NCI-H1105 treated with DMSO at 0.1 percent for 48 hours (cell line): ENCODE measurements around the gene IRF7.

Source experiments
- DNase-seq: peaks from one replicate; lab custom pipeline; 2025; lab: John Stamatoyannopoulos, UW

The IRF7 gene

GRCh38 chr11:620935-621814, 5.4 kb upstream of the IRF7 start:
- DNase-seq = no peak

- no peak for DNase-seq
Measured at GRCh38 chr11:620201-620600, 4.5 kb upstream of the IRF7 start.

- DNase-seq = no peak
Measured at GRCh38 chr11:619628-620050, 3.9 kb upstream of the IRF7 start.

GRCh38 chr11:618856-619627, 3.3 kb upstream of the IRF7 start:
- no peak for DNase-seq

GRCh38 chr11:617912-618682, 2.3 kb upstream of the IRF7 start:
- no peak for DNase-seq

GRCh38 chr11:617199-617911, 1.6 kb upstream of the IRF7 start:
- DNase-seq = no peak

GRCh38 chr11:616320-617198, 809 bp upstream of the IRF7 start:
- no peak for DNase-seq

- DNase-seq = peak; percentile 37
Measured at GRCh38 chr11:614623-615503, 887 bp downstream of the IRF7 start.

GRCh38 chr11:614021-614622, 1.6 kb downstream of the IRF7 start:
- no peak for DNase-seq

- peak; percentile 12 for DNase-seq
Measured at GRCh38 chr11:613369-613968, 2.3 kb downstream of the IRF7 start.

- no peak for DNase-seq
Measured at GRCh38 chr11:612961-613300, 2.8 kb downstream of the IRF7 start.

GRCh38 chr11:612201-612960, 3.4 kb downstream of the IRF7 start:
- peak; percentile 56 for DNase-seq

- no peak for DNase-seq
Measured at GRCh38 chr11:611001-611996, 4.5 kb downstream of the IRF7 start.

GRCh38 chr11:610146-610801, 5.5 kb downstream of the IRF7 start:
- DNase-seq = no peak

GRCh38 chr11:609341-609811, 6.4 kb downstream of the IRF7 start:
- DNase-seq = no peak

GRCh38 chr11:608791-609251, 6.9 kb downstream of the IRF7 start:
- DNase-seq = no peak
